HUDEP-2 (cell line): ENCODE data around the gene EPS15.
"Not testable (repeated sequence)": the region's sequence is repeated elsewhere in the genome, so short reads cannot be mapped to it uniquely, and the experiment has no call there.

Experiments
- DNase-seq, 76 experiments: peaks; one replicate each; lab custom pipeline; 2025; ENCODE audit not compliant: unreplicated experiment in 76 of 76; lab: John Stamatoyannopoulos, UW

The EPS15 gene

GRCh38 chr1:51344276-51344601 is 174.8 kb downstream of the EPS15 start:
- DNase-seq = no peak

GRCh38 chr1:51343624-51344023 is 175.4 kb downstream of the EPS15 start:
- no peak for DNase-seq

GRCh38 chr1:51342591-51343206 is 176.4 kb downstream of the EPS15 start:
- no peak for DNase-seq

- peak in 13 of 76 experiments; percentile 8 to 44 (median 29) for DNase-seq
Measured at GRCh38 chr1:51341876-51342496, 177.1 kb downstream of the EPS15 start.

GRCh38 chr1:51340380-51340779 is 178.7 kb downstream of the EPS15 start:
- DNase-seq = no peak

GRCh38 chr1:51336711-51337110 is 182.4 kb downstream of the EPS15 start:
- no peak for DNase-seq

GRCh38 chr1:51336004-51336403 is 183.1 kb downstream of the EPS15 start:
- no peak for DNase-seq

- DNase-seq = peak in 70 of 76 experiments; percentile 17 to 74 (median 50)
Measured at GRCh38 chr1:51331206-51332100, 187.6 kb downstream of the EPS15 start.

GRCh38 chr1:51330331-51331201 is 188.5 kb downstream of the EPS15 start, which contains the start of gene TTC39A:
Gene TTC39A, minus strand, starts transcription at chr1:51330562. Its CDS starts 85 bp downstream, at chr1:51330477.
- no peak for DNase-seq

- DNase-seq = peak in 12 of 76 experiments; percentile 11 to 38 (median 22)
Measured at GRCh38 chr1:51329443-51330325, 189.4 kb downstream of the EPS15 start.

GRCh38 chr1:51328926-51329325 is 190.1 kb downstream of the EPS15 start:
- DNase-seq = peak in 1 of 76 experiments; percentile 12

GRCh38 chr1:51328279-51328678 is 190.8 kb downstream of the EPS15 start:
- no peak for DNase-seq

- no peak for DNase-seq
Measured at GRCh38 chr1:51327386-51327785, 191.7 kb downstream of the EPS15 start.

GRCh38 chr1:51326839-51327238 is 192.2 kb downstream of the EPS15 start:
- DNase-seq = no peak

- peak in 6 of 76 experiments; percentile 15 to 29 (median 24) for DNase-seq
Measured at GRCh38 chr1:51325878-51326755, 192.9 kb downstream of the EPS15 start.

GRCh38 chr1:51325391-51325790 is 193.7 kb downstream of the EPS15 start:
- DNase-seq = no peak

- not testable (repeated sequence) for DNase-seq
Measured at GRCh38 chr1:51325011-51325385, 194.1 kb downstream of the EPS15 start.

GRCh38 chr1:51324251-51325010 is 194.6 kb downstream of the EPS15 start:
- DNase-seq = no peak
